ENCODE results near the gene KCNAB2.

Gene KCNAB2

GRCh38 chr1:6090288-6090687, 44.6 kb downstream of the KCNAB2 start:
- peaks cover 8% of the 10 kb centered on the region for H3K36me3 Mint-ChIP-seq
- no peak overlapping the region for H3K27ac Mint-ChIP-seq
- no peaks in the 10 kb centered on the region for H3K27me3 Mint-ChIP-seq
- H3K4me3 Mint-ChIP-seq: no peak overlapping the region
- no peaks in the 10 kb centered on the region for H3K9me3 Mint-ChIP-seq
- no peaks in the 10 kb centered on the region for H3K4me1 Mint-ChIP-seq

- H3K9me3 Mint-ChIP-seq: no peaks in the 10 kb centered on the region
- H3K36me3 Mint-ChIP-seq: peaks cover 8% of the 10 kb centered on the region
- H3K4me1 Mint-ChIP-seq: no peaks in the 10 kb centered on the region
- peak overlapping the region; percentile 73 for H3K27ac Mint-ChIP-seq
- no peak overlapping the region for H3K4me3 Mint-ChIP-seq
- H3K27me3 Mint-ChIP-seq: no peaks in the 10 kb centered on the region
Observed at GRCh38 chr1:6090996-6091822, 45.5 kb downstream of the KCNAB2 start.

GRCh38 chr1:6091823-6092109, 46.1 kb downstream of the KCNAB2 start:
- Mint-ChIP-seq H3K27me3 (no peaks in the 10 kb centered on the region), H3K4me1 (no peaks in the 10 kb centered on the region), H3K4me3 (no peak overlapping the region), H3K27ac (no peak overlapping the region), H3K9me3 (no peaks in the 10 kb centered on the region), H3K36me3 (peaks cover 8% of the 10 kb centered on the region)

GRCh38 chr1:6092211-6092610, 46.5 kb downstream of the KCNAB2 start:
- Mint-ChIP-seq H3K27me3 (no peaks in the 10 kb centered on the region), H3K36me3 (peaks cover 8% of the 10 kb centered on the region), H3K9me3 (no peaks in the 10 kb centered on the region), H3K27ac (no peak overlapping the region), H3K4me3 (no peak overlapping the region), H3K4me1 (no peaks in the 10 kb centered on the region)

- H3K27ac Mint-ChIP-seq: no peak overlapping the region
- peaks cover 8% of the 10 kb centered on the region for H3K36me3 Mint-ChIP-seq
- no peaks in the 10 kb centered on the region for H3K4me1 Mint-ChIP-seq
- H3K9me3 Mint-ChIP-seq: no peaks in the 10 kb centered on the region
- H3K27me3 Mint-ChIP-seq: no peaks in the 10 kb centered on the region
- H3K4me3 Mint-ChIP-seq: no peak overlapping the region
Observed at GRCh38 chr1:6093071-6093470, 47.4 kb downstream of the KCNAB2 start.

- Mint-ChIP-seq H3K27ac (no peak overlapping the region), H3K9me3 (no peaks in the 10 kb centered on the region), H3K4me1 (no peaks in the 10 kb centered on the region), H3K4me3 (no peak overlapping the region), H3K36me3 (peaks cover 8% of the 10 kb centered on the region), H3K27me3 (no peaks in the 10 kb centered on the region)
Observed at GRCh38 chr1:6093611-6094010, 47.9 kb downstream of the KCNAB2 start.

GRCh38 chr1:6094246-6094645, 48.6 kb downstream of the KCNAB2 start:
- H3K36me3 Mint-ChIP-seq: peaks cover 8% of the 10 kb centered on the region
- H3K27ac Mint-ChIP-seq: no peak overlapping the region
- H3K27me3 Mint-ChIP-seq: no peaks in the 10 kb centered on the region
- H3K4me3 Mint-ChIP-seq: no peak overlapping the region
- H3K4me1 Mint-ChIP-seq: no peaks in the 10 kb centered on the region
- no peaks in the 10 kb centered on the region for H3K9me3 Mint-ChIP-seq

GRCh38 chr1:6094801-6095505, 49.3 kb downstream of the KCNAB2 start:
- no peak overlapping the region for H3K4me3 Mint-ChIP-seq
- no peaks in the 10 kb centered on the region for H3K27me3 Mint-ChIP-seq
- peaks cover 8% of the 10 kb centered on the region for H3K36me3 Mint-ChIP-seq
- H3K4me1 Mint-ChIP-seq: no peaks in the 10 kb centered on the region
- H3K27ac Mint-ChIP-seq: no peak overlapping the region
- no peaks in the 10 kb centered on the region for H3K9me3 Mint-ChIP-seq

GRCh38 chr1:6095511-6096242, 50.0 kb downstream of the KCNAB2 start:
- Mint-ChIP-seq H3K4me3 (no peak overlapping the region), H3K9me3 (no peaks in the 10 kb centered on the region), H3K36me3 (peaks cover 8% of the 10 kb centered on the region)

GRCh38 chr1:6096243-6097116, 50.8 kb downstream of the KCNAB2 start:
- H3K4me3 Mint-ChIP-seq: no peak overlapping the region
- H3K9me3 Mint-ChIP-seq: no peaks in the 10 kb centered on the region
- no peaks in the 10 kb centered on the region for H3K4me1 Mint-ChIP-seq
- H3K27me3 Mint-ChIP-seq: no peaks in the 10 kb centered on the region
- H3K36me3 Mint-ChIP-seq: peaks cover 5% of the 10 kb centered on the region
- H3K27ac Mint-ChIP-seq: no peak overlapping the region

More at GRCh38 chr1:6095511-6096242, 50.0 kb downstream of the KCNAB2 start:
- no peaks in the 10 kb centered on the region for H3K4me1 Mint-ChIP-seq
- no peaks in the 10 kb centered on the region for H3K27me3 Mint-ChIP-seq
- no peak overlapping the region for H3K27ac Mint-ChIP-seq

- H3K27me3 Mint-ChIP-seq: no peaks in the 10 kb centered on the region
- no peaks in the 10 kb centered on the region for H3K9me3 Mint-ChIP-seq
- H3K36me3 Mint-ChIP-seq: peaks cover 5% of the 10 kb centered on the region
- no peak overlapping the region for H3K4me3 Mint-ChIP-seq
- H3K4me1 Mint-ChIP-seq: no peaks in the 10 kb centered on the region
- peak overlapping the region; percentile 51 for H3K27ac Mint-ChIP-seq
Observed at GRCh38 chr1:6097117-6097595, 51.5 kb downstream of the KCNAB2 start.

- peak overlapping the region; percentile 13 for H3K27ac Mint-ChIP-seq
- H3K4me1 Mint-ChIP-seq: no peaks in the 10 kb centered on the region
- H3K27me3 Mint-ChIP-seq: no peaks in the 10 kb centered on the region
- H3K36me3 Mint-ChIP-seq: peaks cover 5% of the 10 kb centered on the region
- no peaks in the 10 kb centered on the region for H3K9me3 Mint-ChIP-seq
- H3K4me3 Mint-ChIP-seq: no peak overlapping the region
Observed at GRCh38 chr1:6097824-6098223, 52.1 kb downstream of the KCNAB2 start.

- Mint-ChIP-seq H3K4me3 (no peak overlapping the region), H3K4me1 (no peaks in the 10 kb centered on the region), H3K27ac (no peak overlapping the region), H3K9me3 (no peaks in the 10 kb centered on the region), H3K36me3 (peaks cover 2% of the 10 kb centered on the region), H3K27me3 (no peaks in the 10 kb centered on the region)
Observed at GRCh38 chr1:6098303-6099215, 52.9 kb downstream of the KCNAB2 start.

- Mint-ChIP-seq H3K4me3 (no peak overlapping the region), H3K27ac (no peak overlapping the region), H3K4me1 (no peaks in the 10 kb centered on the region), H3K27me3 (no peaks in the 10 kb centered on the region), H3K9me3 (no peaks in the 10 kb centered on the region), H3K36me3 (no peaks in the 10 kb centered on the region)
Observed at GRCh38 chr1:6099297-6099696, 53.6 kb downstream of the KCNAB2 start.

Data from activated naive CD4-positive, alpha-beta T cell treated with anti-CD3 and anti-CD28 coated beads, Interleukin-2, amount 50 U/mL, for 24 hours (primary cell).